HT-29 (cell line): ENCODE measurements around the gene TAMALIN. TPM values are rescaled to one million over a fixed set of nuclear protein-coding genes. Genes with fewer than 3 reads are reported as not detected.
A peak's percentile ranks its signal among the peaks of the same experiment; 100 is the strongest.

ENCODE experiments used
- DNase-seq: peaks from one replicate; pipeline ENCODE4 v3.0.0-alpha.2; 2015; ENCODE audit warnings: low spot score
- total RNA-seq: library from RNA; depleted of rRNA; stranded (reverse); fragments of >200 nt; shearing (Covaris generic); gene quantifications from 2 replicates; pipeline ENCODE4 v1.2.3, GENCODE V29; 2014

Gene TAMALIN
- total RNA-seq, 1 experiment from 2014 or later, result 0.05 TPM

GRCh38 chr12:52036587-52037171 lies 29.9 kb downstream of the TAMALIN start:
- peak; percentile 75 for DNase-seq

GRCh38 chr12:52037248-52037861 lies 30.6 kb downstream of the TAMALIN start:
- no peak for DNase-seq

GRCh38 chr12:52038447-52038846 lies 31.7 kb downstream of the TAMALIN start:
- no peak for DNase-seq

- DNase-seq, result no peak
These were observed 34.3 kb downstream of the TAMALIN start for GRCh38 chr12:52041035-52041434.

GRCh38 chr12:52041695-52042123 lies 35.0 kb downstream of the TAMALIN start:
- DNase-seq, result no peak

- no peak for DNase-seq
These were observed 36.1 kb downstream of the TAMALIN start for GRCh38 chr12:52042706-52043385.

- DNase-seq, result no peak
These were observed 36.9 kb downstream of the TAMALIN start for GRCh38 chr12:52043386-52044212.

- no peak for DNase-seq
These were observed 37.7 kb downstream of the TAMALIN start for GRCh38 chr12:52044292-52044983.

GRCh38 chr12:52045794-52046199 lies 39.1 kb downstream of the TAMALIN start:
- peak; percentile 23 for DNase-seq

GRCh38 chr12:52046859-52047258 lies 40.1 kb downstream of the TAMALIN start:
- DNase-seq, result no peak

- no peak for DNase-seq
These were observed 42.5 kb downstream of the TAMALIN start for GRCh38 chr12:52049286-52049685.

- DNase-seq, result no peak
These were observed 42.9 kb downstream of the TAMALIN start for GRCh38 chr12:52049688-52050087.

- DNase-seq, result no peak
These were observed 43.5 kb downstream of the TAMALIN start for GRCh38 chr12:52050116-52050757.

GRCh38 chr12:52050758-52051541 lies 44.2 kb downstream of the TAMALIN start, which contains the start of gene NR4A1:
Gene NR4A1, plus strand, starts transcription at chr12:52051442. Its CDS starts 2,887 bp downstream, at chr12:52054329.
- DNase-seq, result peak; percentile 79

- DNase-seq, result peak; percentile 64
These were observed 45.9 kb downstream of the TAMALIN start for GRCh38 chr12:52052468-52053186.

- DNase-seq, result no peak
These were observed 46.9 kb downstream of the TAMALIN start for GRCh38 chr12:52053536-52054209.

- no peak for DNase-seq
These were observed 47.6 kb downstream of the TAMALIN start for GRCh38 chr12:52054231-52054832.
